ENCODE data around the gene NXPH4. TPM values are rescaled to one million over a fixed set of nuclear protein-coding genes. Genes with fewer than 3 reads are reported as not detected.

Gene NXPH4
- total RNA-seq, 4 donors from 2014 or later, result 7.1 to 26.0 (median 18.3) TPM

GRCh38 chr12:57183939-57184725 is 32.5 kb upstream of the NXPH4 start:
- peaks cover 32% of the 10 kb centered on the region for H3K4me1 ChIP-seq
- no peak for DNase-seq (ENCODE audit: low spot score in 2 of 2)
- TF ChIP-seq CTCF (IDR thresholded peaks at IDR 0.05) (no peak), POLR2A (IDR thresholded peaks at IDR 0.05) (no peak), POLR2AphosphoS5 (IDR thresholded peaks at IDR 0.05) (no peak), EP300 (IDR thresholded peaks at IDR 0.05) (no peak)
- no peaks in the 10 kb centered on the region for H3K9me3 ChIP-seq
- no peak overlapping the region for H3K27ac ChIP-seq
- H3K36me3 ChIP-seq, result peaks cover 82% of the 10 kb centered on the region
- WGBS, result 97% methylated on average over 7 of the region's 22 CpGs
- H3K4me3 ChIP-seq, result no peak overlapping the region
- no peaks in the 10 kb centered on the region for H3K27me3 ChIP-seq

GRCh38 chr12:57185403-57185802 is 31.2 kb upstream of the NXPH4 start:
- Histone ChIP-seq H3K36me3 (peaks cover 81% of the 10 kb centered on the region), H3K9me3 (no peaks in the 10 kb centered on the region), H3K27me3 (no peaks in the 10 kb centered on the region), H3K4me1 (peaks cover 29% of the 10 kb centered on the region), H3K27ac (no peak overlapping the region), H3K4me3 (no peak overlapping the region)
- 91% methylated on average over 14 of the region's 25 CpGs for WGBS
- no peak for TF ChIP-seq CTCF (IDR thresholded peaks at IDR 0.05)
- TF ChIP-seq POLR2A (IDR thresholded peaks at IDR 0.05), result no peak
- TF ChIP-seq EP300 (IDR thresholded peaks at IDR 0.05), result no peak
- no peak for TF ChIP-seq POLR2AphosphoS5 (IDR thresholded peaks at IDR 0.05)
- DNase-seq (ENCODE audit: low spot score in 2 of 2), result no peak

- Histone ChIP-seq H3K9me3 (no peaks in the 10 kb centered on the region), H3K4me3 (no peak overlapping the region), H3K36me3 (peaks cover 81% of the 10 kb centered on the region), H3K27ac (no peak overlapping the region), H3K4me1 (peaks cover 23% of the 10 kb centered on the region), H3K27me3 (no peaks in the 10 kb centered on the region)
- DNase-seq (ENCODE audit: low spot score in 2 of 2), result no peak
- TF ChIP-seq POLR2AphosphoS5 (IDR thresholded peaks at IDR 0.05) (no peak), POLR2A (IDR thresholded peaks at IDR 0.05) (no peak), CTCF (IDR thresholded peaks at IDR 0.05) (no peak), EP300 (IDR thresholded peaks at IDR 0.05) (no peak)
- WGBS, result 84% methylated on average over 11 of the region's 12 CpGs
These were observed 30.6 kb upstream of the NXPH4 start for GRCh38 chr12:57185906-57186508.

- DNase-seq (ENCODE audit: low spot score in 2 of 2), result no peak
- H3K27me3 ChIP-seq, result no peaks in the 10 kb centered on the region
- H3K36me3 ChIP-seq, result peaks cover 93% of the 10 kb centered on the region
- H3K4me1 ChIP-seq, result peaks cover 10% of the 10 kb centered on the region
- no peaks in the 10 kb centered on the region for H3K9me3 ChIP-seq
- 76% methylated on average over 19 of the region's 21 CpGs for WGBS
- TF ChIP-seq POLR2AphosphoS5 (IDR thresholded peaks at IDR 0.05), result no peak
- TF ChIP-seq EP300 (IDR thresholded peaks at IDR 0.05), result no peak
- TF ChIP-seq POLR2A (IDR thresholded peaks at IDR 0.05), result no peak
- TF ChIP-seq CTCF (IDR thresholded peaks at IDR 0.05), result no peak
- H3K4me3 ChIP-seq, result no peak overlapping the region
- H3K27ac ChIP-seq, result no peak overlapping the region
These were observed 29.1 kb upstream of the NXPH4 start for GRCh38 chr12:57187222-57188089.

GRCh38 chr12:57188090-57188425 is 28.5 kb upstream of the NXPH4 start:
- H3K4me1 ChIP-seq, result peaks cover 4% of the 10 kb centered on the region
- no peaks in the 10 kb centered on the region for H3K27me3 ChIP-seq
- DNase-seq (ENCODE audit: low spot score in 2 of 2), result no peak
- H3K27ac ChIP-seq, result no peak overlapping the region
- H3K4me3 ChIP-seq, result no peak overlapping the region
- peaks cover 99% of the 10 kb centered on the region for H3K36me3 ChIP-seq
- 85% methylated on average over 7 of the region's 8 CpGs for WGBS
- TF ChIP-seq POLR2AphosphoS5 (IDR thresholded peaks at IDR 0.05) (no peak), POLR2A (IDR thresholded peaks at IDR 0.05) (no peak), EP300 (IDR thresholded peaks at IDR 0.05) (no peak), CTCF (IDR thresholded peaks at IDR 0.05) (no peak)
- no peaks in the 10 kb centered on the region for H3K9me3 ChIP-seq

All from suprapubic skin (tissue), 4 donors.